Right lobe of liver (tissue), 6 donors: ENCODE data around the gene ERC1. TPM values are rescaled to one million over a fixed set of nuclear protein-coding genes. Genes with fewer than 3 reads are reported as not detected.

Experiments
- ATAC-seq, 4 donors: fragments of 200-7000 bp; cut with Tn5 transposase; one replicate each; pipeline ENCODE4 v1.9.1; 2020; ENCODE audit warnings: mild to moderate bottlenecking in 4 of 4, moderate library complexity in 4 of 4
- DNase-seq, 3 donors: peaks; one replicate each; pipeline ENCODE4 v3.0.0-alpha.2; 2020
- H3K27ac ChIP-seq, 3 donors: fragments of 200-600 bp; one replicate each; pipeline ENCODE4 v1.8.0; 2022
- H3K27me3 ChIP-seq, 2 donors: fragments of 200-600 bp; one replicate each; pipeline ENCODE4 v1.8.0; 2022
- H3K36me3 ChIP-seq, 4 donors: fragments of 200-600 bp; sonication (generic) in 1 of 4; one replicate each; pipeline versions ENCODE4 v1.5.1 to v1.8.0; 2017 to 2022; ENCODE audit warnings: control low read depth in 1 of 4
- H3K4me1 ChIP-seq, 4 donors: fragments of 200-600 bp; sonication (generic) in 1 of 4; one replicate each; pipeline versions ENCODE4 v1.5.1 to v1.8.0; 2017 to 2022; ENCODE audit warnings: control low read depth in 1 of 4
- H3K4me3 ChIP-seq, 3 donors: fragments of 200-600 bp; one replicate each; pipeline ENCODE4 v1.8.0; 2022
- H3K9me3 ChIP-seq, 4 donors: fragments of 200-600 bp; sonication (generic) in 1 of 4; one replicate each; pipeline versions ENCODE4 v1.5.1 to v1.8.0; 2017 to 2022; ENCODE audit warnings: control low read depth in 1 of 4
- CTCF ChIP-seq, 4 donors: fragments of 200-600 bp in 3 of 4; fragments of 450-650 bp in 1 of 4; IDR thresholded peaks; one replicate each; pipeline versions ENCODE4 v1.5.1 to v1.8.0; 2016 to 2022; ENCODE audit warnings: antibody characterized with exemption in 4 of 4, mild to moderate bottlenecking in 2 of 4
- POLR2A ChIP-seq: fragments of 450-650 bp; IDR thresholded peaks from one replicate; pipeline ENCODE4 v1.6.1; 2017; ENCODE audit warnings: antibody characterized with exemption, mild to moderate bottlenecking
- WGBS: methylation state at CpG from one replicate; pipeline ENCODE4 v1.1.6; 2018; ENCODE audit warnings: low coverage, low lambda C conversion rate; ENCODE audit not compliant: insufficient coverage; ENCODE audit errors: missing lambda C conversion rate; 5-methylcytosine and 5-hydroxymethylcytosine counted together
- intact Hi-C, 2 donors: fragments of 100-400 bp; cut with DNase I; formaldehyde crosslinking; loops; one replicate each; pipeline versions ENCODE4 v1.11.2 to v1.14.1; 2022
- total RNA-seq, 6 experiments: library from RNA; depleted of rRNA in 2 of 6; stranded (reverse); fragments of >200 nt in 2 of 6; fragmentation: NEBNext Ultra II Directional in 3 of 6; extraction: Animal tissue kit (Norgen Biotek cat#: 25700) in 3 of 6; gene quantifications; one replicate each; pipeline versions ENCODE4 v1.1.0 to v1.2.4, GENCODE V29; 2016 to 2023
- donor health status: DM: no; HTN: yes; CAD: no.
- donor health status: DM: no; HTN: no; CAD: no.
- donor health status: DM: no; HTN: no; CAD: no.
- donor health status: DM: no; HTN: yes; CAD: no.
- donor health status: DM: no; HTN: yes; CAD: no.

Gene ERC1
- total RNA-seq, 6 experiments from 2014 or later, result 24.8 to 30.8 (median 28.6) TPM

- TF ChIP-seq POLR2A (no peak), CTCF (IDR thresholded peaks at IDR 0.05) (no peak)
- H3K36me3 ChIP-seq, result no peaks in the 10 kb centered on the region
- 73% methylated on average over 8 of the region's 13 CpGs for WGBS
- no peak overlapping the region for H3K4me3 ChIP-seq
- intact Hi-C loops, result no loop called here
- DNase-seq, result no peak
- H3K4me1 ChIP-seq, result no peaks in the 10 kb centered on the region
- no peaks in the 10 kb centered on the region for H3K27me3 ChIP-seq
- no peaks in the 10 kb centered on the region for H3K9me3 ChIP-seq
- no peak overlapping the region for H3K27ac ChIP-seq
- ATAC-seq, result no peak
Observed at GRCh38 chr12:1488908-1489381, 497.9 kb downstream of the ERC1 start.

GRCh38 chr12:1491983-1492697, 501.1 kb downstream of the ERC1 start:
- H3K4me3 ChIP-seq, result no peak overlapping the region
- ATAC-seq (no peak), DNase-seq (no peak)
- no peak overlapping the region for H3K27ac ChIP-seq
- no peaks in the 10 kb centered on the region for H3K36me3 ChIP-seq
- H3K27me3 ChIP-seq, result no peaks in the 10 kb centered on the region
- intact Hi-C loops, result no loop called here
- no peaks in the 10 kb centered on the region for H3K9me3 ChIP-seq
- H3K4me1 ChIP-seq, result no peaks in the 10 kb centered on the region
- TF ChIP-seq POLR2A (no peak), CTCF (IDR thresholded peaks at IDR 0.05) (no peak)
- 95% methylated on average over 9 of the region's 16 CpGs for WGBS

- intact Hi-C loops, result no loop called here
- TF ChIP-seq POLR2A, result no peak
- TF ChIP-seq CTCF (IDR thresholded peaks at IDR 0.05), result no peak
- Histone ChIP-seq H3K9me3 (no peaks in the 10 kb centered on the region), H3K4me1 (no peaks in the 10 kb centered on the region), H3K27ac (no peak overlapping the region), H3K36me3 (no peaks in the 10 kb centered on the region), H3K27me3 (no peaks in the 10 kb centered on the region), H3K4me3 (no peak overlapping the region)
- ATAC-seq (no peak), DNase-seq (no peak)
- 96% methylated on average over 9 of the region's 15 CpGs for WGBS
Observed at GRCh38 chr12:1493781-1494565, 502.9 kb downstream of the ERC1 start.

- intact Hi-C loops, result no loop called here
- ATAC-seq (no peak), DNase-seq (no peak)
- no peaks in the 10 kb centered on the region for H3K27me3 ChIP-seq
- no peaks in the 10 kb centered on the region for H3K36me3 ChIP-seq
- no peak overlapping the region for H3K4me3 ChIP-seq
- H3K9me3 ChIP-seq, result no peaks in the 10 kb centered on the region
- H3K4me1 ChIP-seq, result no peaks in the 10 kb centered on the region
- TF ChIP-seq POLR2A (no peak), CTCF (IDR thresholded peaks at IDR 0.05) (no peak)
- 87% methylated on average over 3 of the region's 7 CpGs for WGBS
- no peak overlapping the region for H3K27ac ChIP-seq
Observed at GRCh38 chr12:1494856-1495255, 503.8 kb downstream of the ERC1 start.
